Measurements from ENCODE around the gene DAP.

DNA sequence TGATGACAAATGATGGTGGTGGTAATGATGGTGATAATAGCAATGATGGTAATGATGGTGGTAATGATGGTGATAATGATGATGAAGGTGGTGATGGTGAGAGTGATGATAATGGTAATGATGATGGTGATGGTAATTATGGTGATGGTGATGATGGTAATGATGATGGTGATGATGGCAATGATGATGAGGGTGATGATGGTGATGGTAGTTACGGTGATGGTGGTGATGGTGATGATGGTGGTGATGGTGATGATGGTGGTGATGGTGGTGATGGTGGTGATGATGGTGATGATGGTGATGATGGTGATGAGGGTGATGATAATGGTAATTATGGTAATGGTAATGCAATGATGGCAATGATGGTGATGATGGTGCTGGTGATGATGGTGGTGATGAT, 91.1 kb downstream of the DAP start:
- no peak for TF ChIP-seq CTCF (IDR thresholded peaks at IDR 0.05)
- no peak for TF ChIP-seq POLR2AphosphoS5 (IDR thresholded peaks at IDR 0.05)

All from transverse colon (tissue), 4 donors.